ENCODE measurements around the gene MRGPRD. TPM values are rescaled to one million over a fixed set of nuclear protein-coding genes. Genes with fewer than 3 reads are reported as not detected.

Gene MRGPRD
- total and polyA plus RNA-seq, 2 of the 13 experiments (the other 11 are each of a cell fraction or from before 2014, with no cell fraction given) = not detected

- TF ChIP-seq KIAA2018 (CRISPR knock-in tag; IDR thresholded peaks at IDR 0.05; ENCODE audit: borderline replicate concordance) (peak; percentile 73; the same call in 1 of the 2 replicates), FOXP4 (CRISPR knock-in tag; IDR thresholded peaks at IDR 0.05) (no peak), ZFP62 (CRISPR knock-in tag; IDR thresholded peaks at IDR 0.05) (no peak), PRPF4 (IDR thresholded peaks at IDR 0.05; ENCODE audit: low read depth, low read length, poor library complexity, severe bottlenecking) (no peak), SAP130 (CRISPR knock-in tag; IDR thresholded peaks at IDR 0.05; ENCODE audit: low read depth) (peak; percentile 43; the same call in 1 of the 2 replicates), NRL (CRISPR knock-in tag; IDR thresholded peaks at IDR 0.05; ENCODE audit: borderline replicate concordance) (no peak), GLI4 (CRISPR knock-in tag; IDR thresholded peaks at IDR 0.05; ENCODE audit: borderline replicate concordance) (0 out of 2 replicates have a peak, but pooled peaks have one; percentile 51), SOX6 (IDR thresholded peaks at IDR 0.05) (no peak), SOX6 (CRISPR knock-in tag; IDR thresholded peaks at IDR 0.05) (0 out of 2 replicates have a peak, but pooled peaks have one; percentile 15), DPF2 (CRISPR knock-in tag; IDR thresholded peaks at IDR 0.05; ENCODE audit: borderline replicate concordance, low read depth) (peak; percentile 25; the same call in 1 of the 2 replicates), ZNF574 (CRISPR knock-in tag; IDR thresholded peaks at IDR 0.05) (peak; percentile 14; the same call in 1 of the 2 replicates), FOXP1 (IDR thresholded peaks at IDR 0.05) (no peak), FOXP1 (CRISPR knock-in tag; IDR thresholded peaks at IDR 0.05) (no peak), EP300 (IDR thresholded peaks at IDR 0.05; ENCODE audit: low read depth in 2 of 2, low read length in 2 of 2) (peak in 1 of 2 experiments; percentile 6; a peak in 1 of 4 replicates), EP300 (CRISPR knock-in tag; IDR thresholded peaks at IDR 0.05; ENCODE audit: borderline replicate concordance) (no peak), RXRA (CRISPR knock-in tag; IDR thresholded peaks at IDR 0.05) (no peak), NONO (IDR thresholded peaks at IDR 0.05) (no peak), NONO (CRISPR knock-in tag; conservative IDR thresholded peaks at IDR 0.05) (0 out of 2 replicates have a peak, but pooled peaks have one; percentile 3), ZFX (CRISPR knock-in tag; IDR thresholded peaks at IDR 0.05; ENCODE audit: low read depth) (0 out of 2 replicates have a peak, but pooled peaks have one; percentile 16)
Measured at GRCh38 chr11:69007975-69008381, 27.2 kb upstream of the MRGPRD start (continued).

All from HepG2 (cell line).